Panc1 (cell line): ENCODE data around the gene CCSER2. TPM values are rescaled to one million over a fixed set of nuclear protein-coding genes. Genes with fewer than 3 reads are reported as not detected.

Experiments used
- ATAC-seq: fragments of 200-7000 bp; cut with Tn5 transposase; 2 replicates; pipeline ENCODE4 v1.9.1; 2020; ENCODE audit warnings: mild to moderate bottlenecking, moderate library complexity
- BruUV-seq: library from RNA; stranded (reverse); fragments of 400-500 nt; replicated peaks from 2 replicates; lab custom pipeline; 2021; lab: Mats Ljungman, UMichigan
- CTCF ChIA-PET: fragments of 300-600 bp; sonication (Branson Sonifier 250); formaldehyde crosslinking; loops from one replicate; lab custom pipeline; 2022; ENCODE audit warnings: antibody characterized with exemption; lab: Charles Lee
- POLR2A ChIA-PET: fragments of 300-600 bp; sonication (Branson Sonifier 250); formaldehyde crosslinking; loops from one replicate; lab custom pipeline; 2022; ENCODE audit warnings: antibody characterized with exemption; lab: Charles Lee
- DNase-seq: peaks from one replicate; pipeline ENCODE4 v3.0.0-alpha.2; 2010; ENCODE audit warnings: low read depth, low spot score
- H3K27ac ChIP-seq: 2 replicates; pipeline ENCODE4 v1.5.1; 2011; ENCODE audit warnings: mild to moderate bottlenecking, low read length, inconsistent platforms
- H3K27me3 ChIP-seq: fragments of 200-500 bp; sonication (Bioruptor generic); 2 replicates; pipeline ENCODE4 v1.6.0; 2014; ENCODE audit warnings: low read length, inconsistent platforms; ENCODE audit not compliant: control insufficient read depth, insufficient read depth
- H3K36me3 ChIP-seq: fragments of 200-500 bp; sonication (Bioruptor generic); 2 replicates; pipeline ENCODE4 v1.5.1; 2014; ENCODE audit warnings: inconsistent platforms, mild to moderate bottlenecking, low read length, moderate library complexity; ENCODE audit not compliant: control insufficient read depth, insufficient read depth
- H3K4me1 ChIP-seq: 2 replicates; pipeline ENCODE4 v1.5.1; 2011; ENCODE audit warnings: inconsistent platforms, mild to moderate bottlenecking, low read length, moderate library complexity; ENCODE audit not compliant: control insufficient read depth, insufficient read depth
- H3K4me3 ChIP-seq, 2 experiments: 2 replicates each; pipeline ENCODE4 v1.5.1; 2011 to 2012; ENCODE audit warnings: low read depth in 2 of 2, low read length in 2 of 2, mild to moderate bottlenecking in 2 of 2, inconsistent platforms in 1 of 2, moderate library complexity in 1 of 2
- H3K9me3 ChIP-seq: fragments of 200-500 bp; sonication (Bioruptor generic); 2 replicates; pipeline ENCODE4 v1.5.1; 2014; ENCODE audit warnings: low read depth, mild to moderate bottlenecking, inconsistent platforms, low read length, moderate library complexity; ENCODE audit not compliant: control insufficient read depth, insufficient read depth
- CTCF ChIP-seq: fragments of 450-650 bp; IDR thresholded peaks from 2 replicates; pipeline ENCODE4 v1.5.1; 2017; ENCODE audit warnings: mild to moderate bottlenecking
- POLR2AphosphoS5 ChIP-seq: IDR thresholded peaks from 2 replicates; pipeline ENCODE4 v1.6.1; 2012; ENCODE audit warnings: mild to moderate bottlenecking, low read depth, low read length, moderate library complexity
- REST ChIP-seq, 2 experiments: IDR thresholded peaks; 2 replicates each; pipeline ENCODE4 v1.6.1; 2011 to 2012; ENCODE audit warnings: low read depth in 2 of 2, control low read depth in 1 of 2, low read length in 1 of 2, mild to moderate bottlenecking in 1 of 2, moderate library complexity in 1 of 2; ENCODE audit not compliant: insufficient read depth in 1 of 2
- SIN3A ChIP-seq: IDR thresholded peaks from 2 replicates; pipeline ENCODE4 v1.6.1; 2012; ENCODE audit warnings: low read depth, mild to moderate bottlenecking, low read length, moderate library complexity, borderline replicate concordance; ENCODE audit not compliant: insufficient read depth
- TCF7L2 ChIP-seq: IDR thresholded peaks from 2 replicates; pipeline ENCODE4 v1.6.1; 2011; ENCODE audit warnings: mild to moderate bottlenecking, low read depth, low read length, inconsistent platforms
- in situ Hi-C: cut with HindIII; loops from 2 replicates; pipeline ENCODE4 v1.10.0; 2016; ENCODE audit warnings: low sequenced_read_pairs, low pct_unique_long_range_greater_than_20kb
- intact Hi-C: fragments of 100-400 bp; cut with micrococcal nuclease; formaldehyde crosslinking; loops from one replicate; pipeline ENCODE4 v1.10.0; 2022; ENCODE audit not compliant: unreplicated experiment
- total RNA-seq: library from RNA; stranded (reverse); gene quantifications from one replicate; pipeline ENCODE4 v1.2.1, GENCODE V29; 2021; ENCODE audit not compliant: unreplicated experiment

CCSER2 gene
- total RNA-seq, 1 experiment from 2014 or later = 63.7 TPM

DNA sequence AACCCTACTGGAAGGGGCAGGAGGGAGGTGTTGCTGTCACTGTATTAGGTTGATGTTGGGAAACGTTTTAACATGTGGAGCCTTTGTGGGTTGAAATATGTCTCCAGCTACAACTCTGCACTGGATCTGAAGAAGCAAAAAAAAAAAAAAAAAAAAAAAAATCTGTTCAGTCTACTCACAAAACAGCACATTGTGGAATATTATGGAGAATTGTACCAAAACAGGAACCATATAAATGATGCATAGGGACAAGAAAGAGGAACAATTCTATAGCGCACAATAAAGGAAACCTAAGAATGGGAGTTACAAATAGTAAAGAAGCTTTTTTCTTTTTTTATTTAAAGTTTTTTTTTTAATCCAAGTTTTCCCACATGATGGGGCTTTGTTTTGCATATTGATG, 63.8 kb downstream of the CCSER2 start:
- Histone ChIP-seq H3K4me1 (no peaks in the 10 kb centered on the region), H3K27ac (no peak overlapping the region), H3K4me3 (no peak overlapping the region), H3K27me3 (no peaks in the 10 kb centered on the region), H3K9me3 (no peaks in the 10 kb centered on the region), H3K36me3 (no peaks in the 10 kb centered on the region)
- ChIA-PET POLR2A (no interaction called here), CTCF (interaction anchor here (0.6 kb wide), 1 partner anchor 525 kb away, joined by 5 read pairs; no protein-coding TSS in a partner anchor)
- intact Hi-C loops (no loop called here), in situ Hi-C loops (no loop called here)
- no TSS peak for BruUV-seq
- ATAC-seq = no peak
- no peak for DNase-seq
- no peak for TF ChIP-seq SIN3A
- TF ChIP-seq REST (IDR thresholded peaks at IDR 0.05; ENCODE audit: insufficient read depth in 1 of 2, low read depth in 2 of 2, low read length in 1 of 2) = no peak
- TF ChIP-seq TCF7L2 = no peak
- no peak for TF ChIP-seq CTCF
- no peak for TF ChIP-seq POLR2AphosphoS5

DNA sequence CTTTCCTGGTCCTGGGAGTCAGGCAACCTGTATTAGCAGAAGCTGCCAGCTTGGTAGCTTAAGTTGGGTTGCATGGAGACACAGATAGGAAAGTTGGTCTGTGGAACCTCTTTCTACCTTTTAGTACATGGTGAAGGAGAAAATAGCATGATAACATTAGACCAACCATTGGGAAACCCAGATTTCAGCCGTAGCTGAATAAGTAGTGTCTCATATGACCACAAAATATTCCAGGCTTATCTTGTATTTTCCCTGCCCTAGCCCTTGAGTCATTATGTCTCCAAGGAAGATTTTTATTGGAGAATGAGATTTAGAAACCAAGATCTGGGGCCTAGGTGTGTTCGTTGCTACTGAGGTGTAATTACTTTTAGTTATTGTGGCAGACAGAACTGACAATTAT, 67.2 kb downstream of the CCSER2 start:
- Histone ChIP-seq H3K27ac (no peak overlapping the region), H3K4me1 (no peaks in the 10 kb centered on the region), H3K27me3 (no peaks in the 10 kb centered on the region), H3K4me3 (no peak overlapping the region), H3K9me3 (no peaks in the 10 kb centered on the region; the same call in 1 of the 2 replicates), H3K36me3 (no peaks in the 10 kb centered on the region)
- in situ Hi-C loops = no loop called here
- intact Hi-C loops = no loop called here
- DNase-seq (no peak), ATAC-seq (no peak)
- BruUV-seq = no TSS peak
- ChIA-PET POLR2A (interaction anchor here (0.7 kb wide), 1 partner anchor 1750 kb away, joined by 4 read pairs; no protein-coding TSS in a partner anchor), CTCF (interaction anchor here (0.7 kb wide), 2 partner anchors 37 to 78 kb away, joined by 6 to 11 read pairs; no protein-coding TSS in a partner anchor)
- TF ChIP-seq SIN3A (no peak), CTCF (no peak), TCF7L2 (no peak), POLR2AphosphoS5 (no peak), REST (IDR thresholded peaks at IDR 0.05; ENCODE audit: insufficient read depth in 1 of 2, low read depth in 2 of 2, low read length in 1 of 2) (no peak)
